Activated CD4-positive, CD25-positive, alpha-beta regulatory T cell treated with anti-CD3 and anti-CD28 coated beads, Interleukin-2, amount 50 U/mL, for 16 hours (primary cell): Measurements from ENCODE around the gene EYS.
"Not testable (repeated sequence)": the region's sequence is repeated elsewhere in the genome, so short reads cannot be mapped to it uniquely, and the experiment has no call there.

ENCODE experiments used
- DNase-seq: peaks from one replicate; pipeline ENCODE4 v3.0.0-alpha.2; 2020; ENCODE audit warnings: low read depth, low spot score

The EYS gene

DNA sequence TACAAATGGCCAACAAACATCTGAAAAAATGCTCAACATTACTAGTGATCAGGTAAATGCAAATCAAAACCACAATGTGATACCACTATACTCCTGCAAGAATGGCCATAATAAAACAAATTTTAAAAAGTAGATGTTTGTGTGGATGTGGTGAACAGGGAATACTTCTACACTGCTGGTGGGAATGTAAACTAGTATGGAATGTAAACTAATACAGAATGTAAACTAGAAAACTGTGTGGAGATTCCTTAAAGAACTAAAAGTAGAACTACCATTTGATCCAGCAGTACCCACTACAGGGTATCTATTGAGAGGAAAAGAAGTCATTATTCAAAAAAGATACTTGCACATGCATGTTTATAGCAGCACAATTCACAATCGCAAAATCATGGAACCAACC, 1878.3 kb downstream of the EYS start:
- not testable (repeated sequence) for DNase-seq

DNA sequence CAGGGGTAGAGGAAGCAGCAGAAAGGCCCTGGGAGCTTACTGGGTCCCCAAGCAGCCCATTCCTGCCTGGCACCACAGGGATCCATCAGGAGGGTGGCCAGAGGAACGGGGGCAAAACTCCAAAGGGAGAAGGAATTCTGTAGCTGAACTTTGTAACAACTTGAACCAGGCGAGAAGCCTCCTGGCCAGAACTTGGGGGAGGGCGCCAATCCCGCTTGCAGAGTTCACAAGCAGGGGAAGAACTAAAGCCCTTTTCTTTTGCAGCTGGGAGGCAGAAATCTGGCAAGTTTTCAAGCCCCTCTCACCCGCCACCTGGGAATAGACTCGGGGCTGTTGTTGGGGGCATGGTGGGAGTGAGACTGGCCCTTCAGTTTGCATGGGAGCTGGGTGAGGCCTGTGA, 1882.3 kb downstream of the EYS start:
- no peak for DNase-seq

DNA sequence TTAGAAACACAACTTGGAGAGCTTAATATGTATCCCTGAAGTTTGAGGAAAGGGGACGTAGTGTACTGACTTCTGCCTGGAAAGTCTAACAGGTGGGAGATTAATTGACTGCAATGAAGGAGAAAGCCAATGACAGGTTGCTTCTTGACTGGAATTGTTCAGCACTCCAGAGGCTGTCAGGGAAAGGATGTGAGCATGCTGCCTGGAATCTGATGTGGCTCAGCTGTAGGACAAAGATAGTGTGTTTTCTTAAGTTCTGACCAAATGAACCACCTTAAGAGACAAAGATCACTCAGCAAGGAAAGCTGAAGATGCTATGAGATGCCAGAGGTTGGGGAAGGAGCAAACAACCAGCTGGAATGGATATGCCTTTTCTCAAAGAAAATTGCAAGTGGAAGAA, 1885.6 kb downstream of the EYS start:
- no peak for DNase-seq

DNA sequence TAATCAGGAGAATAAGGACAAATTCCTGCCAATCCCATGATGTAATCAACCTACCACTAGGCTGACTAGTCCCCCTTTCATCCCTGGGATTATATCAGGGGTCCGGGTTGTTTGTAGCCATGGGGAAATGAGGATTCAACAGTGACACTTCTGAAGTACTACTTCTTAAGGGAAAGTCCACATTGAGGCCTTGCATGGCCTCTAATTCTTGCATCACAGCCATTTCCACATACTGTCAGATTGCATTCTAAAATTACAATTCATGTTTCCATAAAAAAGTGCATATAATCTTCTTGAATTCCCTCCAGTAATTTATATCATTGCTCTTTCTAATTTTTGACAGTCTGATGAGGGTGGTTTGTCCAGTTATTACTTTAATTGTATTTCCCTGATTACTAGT, 1887.2 kb downstream of the EYS start:
- no peak for DNase-seq

DNA sequence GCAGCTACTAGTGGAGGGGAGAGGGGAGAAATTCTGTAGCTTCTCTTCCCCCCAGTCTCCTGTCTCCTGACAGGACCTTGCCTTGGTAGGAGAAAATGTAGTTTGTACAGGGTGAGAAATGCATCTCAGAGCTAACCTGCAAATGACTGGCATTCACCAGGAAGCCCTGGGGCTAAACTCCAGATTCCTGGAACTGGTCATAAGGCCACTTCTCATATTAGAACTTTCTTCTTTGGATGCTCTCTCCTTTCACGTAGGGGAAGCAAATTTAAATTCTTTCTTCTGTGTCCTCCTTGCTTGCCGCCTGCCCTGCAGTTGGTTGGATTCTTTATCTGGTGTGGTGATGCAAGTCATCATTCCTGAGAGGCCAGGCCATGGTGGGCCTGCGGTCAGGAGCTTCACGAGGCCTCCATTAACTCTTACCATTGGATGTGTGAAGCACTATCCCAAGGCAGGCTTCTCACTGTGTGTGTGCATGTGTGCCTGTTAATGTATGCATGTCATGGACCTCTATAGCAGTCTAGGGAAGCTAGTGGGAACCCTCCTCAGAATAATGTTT, 1889.5 kb downstream of the EYS start:
- DNase-seq = no peak

DNA sequence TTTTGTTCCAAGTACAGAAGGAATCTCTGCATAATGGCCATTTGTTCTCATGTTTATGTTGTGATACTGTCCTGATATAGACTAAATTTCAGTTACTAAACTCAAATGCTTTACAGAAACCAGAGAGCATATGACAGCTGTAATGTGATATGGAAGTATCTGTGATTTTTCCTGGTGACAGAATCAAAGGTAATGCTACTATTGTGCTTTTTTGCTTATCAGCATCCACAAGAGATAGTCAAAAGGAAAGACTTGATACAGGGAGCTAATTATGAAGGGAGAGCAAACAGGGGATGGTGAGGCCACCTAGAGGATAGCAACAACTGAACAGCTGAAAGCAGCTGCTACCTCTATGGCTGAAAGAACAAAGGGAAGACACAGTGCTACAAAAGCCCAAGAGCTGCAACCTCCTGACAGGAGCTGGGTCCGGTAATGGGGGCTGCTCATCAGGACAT, 1890.0 kb downstream of the EYS start:
- no peak for DNase-seq

DNA sequence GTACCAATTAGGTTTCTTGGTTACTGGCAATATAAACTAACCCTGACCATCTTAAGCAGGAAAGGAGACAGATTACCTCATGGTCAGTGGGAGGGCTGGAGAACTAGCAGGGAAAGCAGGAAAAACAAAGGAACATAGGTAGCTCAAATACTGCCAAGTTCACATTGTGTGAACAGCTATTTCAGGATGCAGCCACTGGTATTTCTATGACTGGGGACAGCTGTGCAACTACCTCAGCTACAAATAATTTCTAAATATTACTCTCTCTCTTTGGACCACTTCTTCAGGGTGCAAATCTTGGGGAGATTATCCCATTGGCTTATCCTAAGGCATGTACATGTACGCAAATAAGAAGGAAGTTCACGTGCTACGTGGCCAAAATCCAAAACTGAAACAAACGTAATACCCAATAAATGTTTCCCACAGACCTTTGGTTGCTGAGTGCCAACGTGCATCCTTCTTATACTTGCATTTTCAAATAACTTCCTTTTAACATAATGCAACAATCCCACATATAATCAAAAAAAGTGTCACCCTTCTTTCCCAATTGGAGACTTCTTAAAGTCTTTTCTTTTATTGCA, 1890.5 kb downstream of the EYS start:
- DNase-seq = no peak

DNA sequence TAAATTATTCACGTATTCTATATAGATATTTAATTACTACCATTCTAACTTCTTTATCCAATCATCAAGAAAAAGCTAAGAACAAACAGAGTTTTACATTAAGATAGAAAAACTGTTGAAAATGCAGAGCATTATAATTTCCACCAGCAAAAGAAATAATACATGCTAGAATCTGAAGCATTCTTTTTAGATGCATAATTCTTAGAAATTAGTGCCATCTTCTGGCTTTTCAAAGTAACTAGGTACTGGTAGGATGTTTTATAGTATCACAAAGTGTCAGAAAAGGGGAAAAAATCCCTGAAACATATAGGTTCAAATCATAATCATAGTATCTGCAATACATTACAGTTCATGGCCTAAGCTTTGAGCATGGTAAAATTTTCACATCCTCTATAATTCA, 1892.6 kb downstream of the EYS start:
- no peak for DNase-seq

DNA sequence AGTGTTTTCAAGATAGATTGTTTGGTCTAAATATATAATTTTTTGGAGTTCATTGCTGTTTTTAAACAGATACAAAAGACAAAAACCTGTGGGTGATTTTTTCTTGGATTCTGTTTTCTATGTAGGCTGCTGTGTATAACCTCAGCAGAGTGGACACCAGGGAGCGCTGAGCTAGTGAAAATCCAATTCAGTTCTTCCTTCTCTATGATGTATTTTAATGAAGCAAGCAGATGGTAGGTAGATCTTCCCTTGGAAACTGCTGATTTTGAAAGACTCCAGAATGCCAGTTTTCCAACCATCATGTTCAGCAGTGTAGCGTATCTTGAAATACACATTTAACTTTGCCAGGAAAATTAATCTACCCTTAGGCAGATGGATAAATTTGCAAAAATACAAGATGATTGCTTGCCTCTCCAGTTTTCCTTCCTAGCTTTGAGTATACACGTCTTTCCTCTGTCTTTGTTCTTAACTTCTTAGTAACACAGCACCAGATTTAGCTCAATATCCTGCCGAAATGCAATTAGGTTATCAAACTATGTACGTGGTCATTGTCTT, 1893.4 kb downstream of the EYS start:
- no peak for DNase-seq

DNA sequence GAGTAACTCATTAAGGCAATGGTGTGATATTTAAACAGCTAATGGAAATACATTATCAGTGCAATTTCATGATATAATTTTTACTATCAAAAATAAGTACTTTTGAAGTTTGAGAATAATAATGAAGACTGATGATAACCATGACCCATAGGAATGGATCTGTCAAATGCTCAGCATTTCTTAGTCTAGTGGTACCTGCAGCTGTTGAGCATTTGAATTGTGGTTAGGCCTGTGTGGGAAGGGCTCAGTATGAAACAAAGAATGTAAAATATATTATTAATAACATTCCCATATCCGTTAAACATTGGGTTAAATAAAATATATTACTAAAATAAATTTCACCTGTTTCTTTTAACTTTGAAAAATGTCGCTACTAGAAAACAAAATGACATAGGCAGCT, 1898.5 kb downstream of the EYS start:
- DNase-seq = no peak

DNA sequence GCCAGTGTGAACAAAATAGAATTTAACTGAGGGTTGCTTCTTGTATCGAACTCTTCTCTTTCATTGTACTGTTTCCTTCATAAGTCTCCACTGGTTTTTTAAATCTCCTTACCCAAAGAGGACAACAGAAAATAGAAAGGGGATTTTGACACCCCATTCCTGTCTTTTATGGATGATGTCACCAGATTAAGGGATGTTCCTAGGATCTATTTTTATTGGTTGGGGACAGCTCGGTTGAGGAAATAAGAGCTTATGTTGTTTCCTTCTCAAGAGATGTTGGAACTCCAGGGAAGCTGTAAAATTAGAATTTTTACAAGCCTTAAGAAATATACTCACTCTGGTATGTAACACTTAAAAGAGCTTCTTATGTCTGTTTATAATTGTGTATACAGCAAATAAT, 1900.0 kb downstream of the EYS start:
- DNase-seq = no peak

DNA sequence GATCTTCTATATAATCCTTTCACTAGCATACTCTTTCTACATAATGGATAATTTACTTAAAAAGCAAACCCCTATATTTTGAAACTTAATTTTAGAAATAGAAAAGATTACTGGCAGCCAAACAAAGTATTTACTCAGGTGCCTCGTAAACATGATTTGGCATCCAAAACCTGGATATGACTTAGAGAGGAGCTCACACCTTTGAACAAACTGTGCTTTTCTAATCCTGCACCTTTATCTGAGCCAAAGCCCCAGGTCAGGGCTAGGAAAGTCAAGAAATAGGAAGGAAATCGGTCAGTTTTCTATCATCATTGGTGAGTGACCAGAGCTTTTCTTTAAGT, 1900.5 kb downstream of the EYS start:
- no peak for DNase-seq

DNA sequence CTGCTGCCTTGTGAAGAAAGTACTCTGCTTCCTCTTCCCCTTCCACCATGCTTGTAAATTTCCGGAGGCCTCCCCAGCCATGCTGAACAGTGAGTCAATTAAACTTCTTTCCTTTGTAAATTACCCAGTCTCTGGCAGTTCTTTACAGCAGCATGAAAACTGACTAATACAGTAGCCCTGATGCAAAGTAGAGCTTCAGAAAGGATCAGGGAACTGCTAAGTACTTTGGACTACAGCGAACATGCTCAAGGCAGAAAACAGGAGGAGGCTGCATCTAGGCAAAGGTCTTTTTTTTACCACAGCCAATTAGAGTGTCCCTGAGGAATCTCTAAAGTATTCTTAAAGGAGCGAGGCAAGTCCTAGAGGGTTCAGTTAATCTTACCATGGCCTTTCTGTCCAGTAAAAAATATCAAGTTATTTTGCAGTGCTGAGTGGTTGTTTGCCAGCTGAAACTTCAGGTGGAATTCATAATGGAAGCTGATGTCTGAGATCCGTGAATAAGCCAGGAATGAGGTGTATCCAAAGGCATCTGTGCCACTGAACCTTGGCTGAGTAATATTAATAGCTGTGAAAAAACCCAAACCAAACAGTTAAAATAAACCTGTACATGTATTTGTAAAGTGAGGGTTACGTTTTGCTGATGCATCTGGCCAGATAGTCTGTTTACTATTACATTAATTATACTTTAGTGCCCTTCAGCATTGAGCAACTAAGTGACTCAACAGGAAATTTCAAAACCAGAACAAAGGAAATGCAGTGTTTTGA, 1901.0 kb downstream of the EYS start:
- no peak for DNase-seq

DNA sequence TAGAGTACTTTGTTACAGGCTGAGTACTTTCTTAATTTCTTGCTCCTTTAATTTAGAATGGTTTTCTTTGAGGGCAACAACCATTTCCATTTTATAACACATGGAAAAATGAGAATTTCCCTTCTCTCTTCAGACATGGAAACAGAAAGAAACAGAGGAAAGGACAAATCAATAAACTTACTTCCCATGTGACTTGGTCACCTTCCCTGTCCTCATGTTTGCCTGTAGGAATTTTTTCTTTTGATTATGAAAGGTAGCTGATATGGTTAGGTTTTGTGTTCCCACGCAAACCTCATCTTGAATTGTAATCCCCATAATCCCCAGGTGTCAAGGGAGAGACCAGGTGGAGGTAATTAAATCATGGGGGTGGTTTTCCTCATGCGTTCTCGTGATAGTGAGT, 1901.7 kb downstream of the EYS start:
- DNase-seq = no peak

DNA sequence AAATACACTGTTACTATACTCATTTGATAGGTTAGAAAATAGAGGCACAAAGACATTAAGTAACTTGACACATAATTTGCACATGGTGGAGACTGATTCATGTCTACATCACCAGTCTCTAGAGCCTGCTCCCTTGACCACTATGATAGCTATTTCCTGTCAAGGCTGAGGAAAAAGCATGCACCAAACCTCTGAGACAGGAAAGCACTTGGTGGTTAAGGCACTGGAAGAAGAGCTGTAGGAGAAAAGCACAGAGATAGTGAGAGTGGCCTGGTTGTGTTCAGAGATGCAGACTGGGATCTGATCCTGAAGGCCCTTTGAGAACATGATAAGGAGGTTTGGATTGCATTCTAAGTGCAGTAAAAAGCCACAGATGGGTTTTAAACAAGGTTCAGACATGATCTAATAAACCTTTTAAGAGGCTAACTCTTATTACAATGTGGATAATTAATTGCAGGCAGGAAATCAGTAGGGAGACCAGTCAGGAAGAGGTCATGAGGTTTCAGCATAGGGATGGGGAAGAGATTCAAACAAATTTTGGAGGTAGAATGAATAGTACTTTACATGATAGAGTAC, 1902.6 kb downstream of the EYS start:
- no peak for DNase-seq

DNA sequence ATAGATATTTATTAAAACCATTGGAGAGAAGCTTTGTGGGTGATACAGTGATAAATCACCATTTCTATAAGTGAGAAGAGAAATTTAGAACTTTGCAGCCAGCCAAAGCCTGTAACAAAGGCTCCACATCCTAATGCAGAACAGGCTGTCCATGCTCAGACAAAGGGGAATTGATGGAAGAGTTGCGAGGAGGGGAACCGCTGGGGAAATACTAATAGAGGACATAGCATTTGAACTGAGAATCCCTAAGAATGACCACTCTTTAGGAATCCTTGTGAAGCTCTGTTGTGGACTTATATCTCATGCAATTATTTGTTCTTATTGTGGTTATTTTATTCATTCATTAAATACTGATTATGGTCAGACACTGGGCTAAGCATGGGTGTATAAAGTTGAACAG, 1903.7 kb downstream of the EYS start:
- no peak for DNase-seq

DNA sequence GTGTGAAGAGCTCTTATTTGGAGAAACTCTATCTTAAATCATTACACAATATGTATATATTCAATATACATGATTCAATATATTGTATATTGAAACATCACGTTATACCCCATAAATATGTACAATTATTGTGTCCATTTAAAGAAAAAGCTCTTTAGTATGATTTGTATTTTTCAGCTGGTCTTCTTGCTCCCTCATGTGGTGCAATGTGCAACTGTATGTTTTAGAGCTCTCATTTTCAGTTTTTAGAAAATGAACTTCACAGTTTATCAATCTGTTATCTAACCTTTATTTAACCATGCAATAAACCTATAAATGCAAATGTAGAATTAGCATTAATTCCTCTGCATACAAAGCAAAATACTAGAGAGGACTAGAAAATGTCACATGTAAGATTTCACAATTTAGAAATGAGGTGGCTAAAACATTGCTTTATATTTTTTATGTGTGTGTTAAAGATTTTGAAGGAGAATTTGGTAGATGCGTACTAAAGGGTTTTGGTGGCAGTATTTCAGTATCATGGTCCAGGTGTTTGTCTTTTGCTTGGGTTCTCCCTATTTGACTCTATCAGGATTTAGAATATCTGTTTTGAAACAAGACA, 1904.3 kb downstream of the EYS start:
- no peak for DNase-seq

DNA sequence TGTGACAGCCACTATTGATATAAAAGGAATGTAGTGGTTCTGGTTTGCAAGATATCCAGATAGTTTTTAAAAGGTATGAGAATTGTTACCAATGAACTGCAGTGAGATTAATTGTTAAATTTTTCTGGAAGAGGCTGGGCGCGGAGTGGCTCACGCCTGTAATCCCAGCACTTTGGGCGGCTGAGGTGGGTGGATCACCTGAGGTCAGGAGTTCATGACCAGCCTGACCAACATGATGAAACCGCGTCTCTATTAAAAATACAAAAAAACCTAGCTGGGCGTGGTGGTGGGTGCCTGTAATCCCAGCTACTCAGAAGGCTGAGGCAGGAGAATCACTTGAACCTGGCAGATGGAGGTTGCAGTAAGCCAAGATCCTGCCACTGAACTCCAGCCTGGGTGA, 1906.6 kb downstream of the EYS start:
- DNase-seq = not testable (repeated sequence)

DNA sequence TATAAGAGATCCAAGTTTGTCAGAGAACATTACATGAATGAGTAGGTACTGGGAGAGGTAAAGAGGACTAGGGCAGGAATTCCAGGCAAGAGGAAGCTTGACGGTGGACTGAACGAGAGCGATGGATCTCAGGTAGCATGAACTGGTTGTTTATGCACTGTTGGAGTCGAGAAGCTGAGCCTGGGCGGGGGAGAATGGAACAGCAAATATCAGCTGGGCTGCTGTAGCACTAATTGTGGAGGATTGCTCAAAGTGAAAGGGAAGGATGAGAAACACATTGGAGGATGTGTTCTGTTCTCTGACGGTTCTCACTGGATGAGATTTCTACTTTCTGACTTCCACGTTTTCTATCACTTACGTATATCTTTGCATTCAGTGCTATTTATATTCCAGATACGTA, 1907.2 kb downstream of the EYS start:
- no peak for DNase-seq

DNA sequence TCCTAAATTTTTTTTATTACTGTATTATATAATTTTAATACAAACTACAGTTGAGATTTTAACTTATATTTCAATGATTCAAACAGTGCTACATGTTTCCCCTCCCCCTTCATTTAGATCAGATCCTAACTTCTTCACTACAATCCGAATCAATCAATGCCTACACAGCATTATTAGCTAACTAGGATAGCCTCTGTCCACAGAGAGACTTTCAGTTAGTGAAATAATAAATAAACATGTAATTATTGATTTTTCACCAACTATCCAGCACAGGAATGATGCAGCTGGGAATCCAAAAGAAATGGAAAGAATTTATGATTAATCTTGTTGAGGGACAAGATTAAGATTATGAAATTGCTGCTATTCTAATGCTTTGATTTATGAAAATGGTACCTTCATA, 1907.7 kb downstream of the EYS start:
- no peak for DNase-seq

DNA sequence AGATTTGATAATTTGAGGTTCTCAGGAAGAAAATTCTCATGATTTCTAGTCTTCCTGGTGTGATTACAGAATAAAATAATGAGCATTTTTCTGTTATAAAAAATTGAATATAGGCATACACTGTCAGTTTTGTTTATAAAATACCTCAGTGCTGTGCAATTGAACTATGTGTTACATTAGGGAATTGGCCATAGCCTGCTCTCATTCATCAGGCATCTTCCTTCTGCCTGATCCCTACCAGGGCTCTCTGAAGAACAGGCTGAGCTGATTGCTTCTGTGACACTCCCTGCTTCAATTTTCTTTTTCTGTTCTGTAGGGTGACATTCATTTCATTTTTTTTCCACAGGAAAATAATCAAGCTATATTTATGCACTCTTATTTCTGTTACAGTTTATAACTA, 1908.6 kb downstream of the EYS start:
- DNase-seq = no peak

DNA sequence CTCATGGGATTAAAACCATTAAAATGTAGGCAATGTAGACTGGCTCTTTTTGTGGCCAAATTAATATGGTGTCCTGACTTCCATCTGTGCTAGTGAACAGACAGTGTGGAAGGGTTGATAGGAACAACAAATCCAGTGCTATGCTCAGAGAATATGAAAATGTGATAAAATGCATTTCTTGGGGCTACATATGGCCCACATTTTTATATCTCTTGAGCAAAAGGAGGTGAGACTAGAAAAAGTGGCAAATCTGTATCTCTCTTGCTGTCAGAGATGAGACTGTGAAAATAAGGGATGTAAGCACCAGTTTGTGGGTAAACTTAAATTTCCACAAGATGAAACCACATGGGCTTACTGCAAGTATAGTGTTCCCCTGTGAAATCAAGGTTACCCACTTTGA, 1909.3 kb downstream of the EYS start:
- DNase-seq = no peak
